Measurements from ENCODE around the gene IGSF23.
"Not testable (repeated sequence)": the region's sequence is repeated elsewhere in the genome, so short reads cannot be mapped to it uniquely, and the experiment has no call there.

The IGSF23 gene

DNA sequence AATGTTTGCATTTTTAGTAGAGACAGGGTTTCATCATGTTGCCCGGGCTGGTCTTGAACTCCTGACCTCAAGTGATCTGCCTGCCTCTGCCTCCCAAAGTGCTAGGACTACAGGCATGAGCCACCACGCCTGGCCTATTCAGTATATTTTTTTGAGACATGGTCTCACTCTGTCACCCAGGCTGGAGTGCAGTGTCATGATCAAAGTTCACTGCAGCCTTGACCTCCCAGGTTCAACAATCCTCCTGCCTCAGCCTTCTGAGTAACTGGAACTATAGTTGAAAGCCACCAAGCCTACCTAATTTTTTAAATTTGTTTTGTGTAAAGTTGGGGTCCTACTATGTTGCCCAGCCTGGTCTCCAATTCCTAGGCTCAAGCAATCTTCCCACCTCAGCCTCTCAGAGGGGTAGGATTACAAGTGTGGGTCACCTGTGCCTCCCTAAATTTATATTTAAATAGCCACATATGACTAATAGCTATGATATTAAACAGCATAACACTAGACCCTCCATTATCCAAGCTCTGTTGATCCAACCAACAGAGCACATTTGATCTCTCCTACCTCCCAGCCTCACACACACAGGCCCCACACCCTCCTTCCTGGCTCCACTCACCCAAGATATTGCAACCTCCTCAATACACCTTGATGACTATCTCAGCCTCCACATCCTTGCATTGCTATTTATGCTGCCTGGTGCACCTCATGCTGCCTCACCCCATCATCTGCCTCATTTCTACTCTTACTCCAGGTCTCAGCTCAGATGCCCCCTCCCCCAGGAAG lies 55.8 kb downstream of the IGSF23 start:
- no peak for DNase-seq

DNA sequence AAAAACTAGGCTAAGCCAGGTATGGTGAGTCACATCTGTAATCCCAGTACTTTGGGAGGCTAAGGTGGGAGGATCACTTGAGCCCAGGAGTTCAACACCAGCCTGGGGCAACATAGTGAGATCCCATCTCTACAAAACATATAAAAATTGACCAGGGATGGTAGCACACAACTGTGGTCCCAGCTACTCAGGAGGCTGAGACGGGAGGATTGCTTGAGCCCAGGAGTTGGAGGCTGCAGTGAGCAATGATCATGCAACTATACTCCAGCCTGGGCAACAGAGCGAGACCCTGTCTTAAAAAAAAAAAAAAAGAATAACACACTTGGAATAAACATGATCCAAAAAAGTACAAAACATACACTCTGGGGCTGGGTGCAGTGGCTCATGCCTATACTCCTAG lies 56.7 kb downstream of the IGSF23 start:
- not testable (repeated sequence) for DNase-seq

DNA sequence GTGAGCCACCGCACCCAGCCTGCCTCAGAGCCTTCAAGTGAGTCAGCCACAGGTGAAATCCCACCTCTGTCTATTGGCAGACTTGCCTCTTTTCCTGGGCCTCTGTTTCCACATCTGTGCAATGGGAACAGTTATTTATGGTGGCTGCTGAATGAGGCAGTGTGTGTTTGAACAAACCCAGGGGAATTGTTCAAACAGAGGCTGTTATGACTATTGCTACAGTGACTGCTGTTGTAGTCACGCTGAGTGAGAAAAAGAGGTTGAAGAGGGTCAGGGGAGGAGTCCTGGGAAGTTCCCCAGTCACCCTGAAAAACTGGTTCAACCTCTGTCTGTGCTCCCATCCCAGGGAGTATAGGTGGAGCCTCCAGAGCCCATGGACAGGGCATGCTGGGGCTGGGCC lies 58.0 kb downstream of the IGSF23 start, which contains the start of gene CEACAM19:
Gene CEACAM19 (plus strand): TSS at position 83 of the 400 bp plus-strand sequence. CDS start 450 bp downstream, outside the sequence.
- no peak for DNase-seq

DNA sequence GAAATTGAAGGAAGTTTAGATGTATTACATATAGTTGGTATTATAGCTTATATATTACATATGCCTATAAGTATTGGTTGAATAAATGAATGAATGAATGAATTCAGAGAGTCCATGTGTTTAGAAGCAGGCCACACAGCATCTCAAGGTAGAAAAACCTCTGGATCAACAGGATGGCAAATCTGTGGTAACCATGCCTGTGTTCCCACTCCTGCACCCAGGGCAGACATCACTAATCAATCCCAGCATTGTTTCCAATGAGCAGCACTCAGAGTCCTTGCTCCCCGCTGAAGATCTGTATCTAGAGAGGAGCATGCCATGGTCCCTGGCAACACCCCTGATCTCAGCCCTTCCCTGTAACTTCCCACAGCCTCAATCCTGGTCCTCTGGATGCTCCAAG lies 58.9 kb downstream of the IGSF23 start:
- DNase-seq = no peak

DNA sequence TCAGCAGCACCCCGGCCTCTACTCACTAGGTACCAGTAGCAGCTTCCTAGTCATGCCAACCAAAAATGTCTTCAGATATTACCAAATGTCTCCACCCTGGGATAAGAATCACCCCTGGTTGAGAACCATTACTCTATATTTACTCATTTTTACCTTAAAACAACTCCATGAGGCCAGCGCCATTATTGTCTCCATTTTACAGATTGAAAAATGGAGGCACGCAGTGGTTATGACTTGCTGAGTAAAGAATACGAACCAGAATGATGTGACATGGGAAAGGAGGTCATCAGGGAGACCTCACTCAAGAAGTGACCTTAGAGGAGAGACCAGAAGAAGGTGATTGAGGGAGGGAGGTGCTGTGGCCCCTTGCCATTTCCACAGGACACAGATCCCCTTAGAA lies 60.1 kb downstream of the IGSF23 start:
- DNase-seq = no peak

DNA sequence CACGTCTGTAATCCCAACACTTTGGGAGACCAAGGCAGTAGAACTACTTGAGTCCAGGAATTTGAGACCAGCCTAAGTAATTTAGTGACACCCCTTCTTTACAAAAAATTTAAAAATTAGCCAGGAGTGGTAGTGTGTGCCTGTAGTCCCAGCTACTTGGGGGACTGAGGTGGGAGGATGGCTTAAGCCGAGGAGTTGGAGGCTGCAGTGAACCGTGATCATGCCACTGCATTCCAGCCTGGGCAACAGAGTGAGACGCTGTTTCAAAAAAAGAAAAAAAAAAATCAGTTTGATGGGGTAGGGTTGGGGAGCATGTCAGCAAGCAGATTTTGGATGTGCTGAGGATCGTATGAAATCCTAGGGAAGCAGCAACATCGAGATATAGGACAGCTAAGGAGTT lies 62.2 kb downstream of the IGSF23 start:
- no peak for DNase-seq

DNA sequence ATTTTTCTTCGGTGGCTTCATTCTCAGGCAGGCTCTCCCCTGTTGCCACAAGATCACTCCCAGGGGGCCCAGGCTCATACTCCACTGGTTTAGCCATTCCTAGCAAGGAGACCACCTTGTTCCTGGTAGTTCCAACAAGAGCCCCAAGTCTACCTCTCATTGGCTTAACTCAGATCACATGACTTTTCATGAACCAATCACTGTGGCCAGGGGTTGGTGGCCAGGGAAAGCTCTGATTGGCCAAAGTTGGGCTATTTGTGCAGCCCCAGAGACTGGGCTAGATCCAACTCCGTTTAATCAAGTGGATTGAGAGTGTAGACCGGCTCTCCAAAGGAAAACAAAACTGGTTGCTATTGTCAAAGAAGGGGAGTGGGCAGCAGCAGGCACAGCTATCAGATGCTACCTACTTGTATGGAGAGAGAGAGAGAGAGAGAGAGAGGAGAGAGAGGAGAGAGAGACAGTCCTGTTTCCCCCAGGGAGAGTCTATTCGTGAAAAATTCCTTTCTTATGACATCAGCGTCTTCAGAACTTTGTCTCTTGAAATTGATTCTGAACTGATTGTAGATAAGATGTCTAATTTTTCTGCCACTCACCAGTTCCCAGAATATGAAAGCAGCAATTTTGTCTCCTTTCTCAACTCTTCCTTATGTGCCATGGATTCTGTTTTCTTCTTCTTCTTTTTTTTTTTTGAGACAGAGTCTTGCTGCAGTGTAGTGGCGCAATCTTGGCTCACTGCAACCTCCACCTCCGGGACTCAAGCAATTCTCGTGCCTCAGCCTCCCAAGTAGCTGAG lies 63.9 kb downstream of the IGSF23 start:
- peak; percentile 50 to 53 for DNase-seq

DNA sequence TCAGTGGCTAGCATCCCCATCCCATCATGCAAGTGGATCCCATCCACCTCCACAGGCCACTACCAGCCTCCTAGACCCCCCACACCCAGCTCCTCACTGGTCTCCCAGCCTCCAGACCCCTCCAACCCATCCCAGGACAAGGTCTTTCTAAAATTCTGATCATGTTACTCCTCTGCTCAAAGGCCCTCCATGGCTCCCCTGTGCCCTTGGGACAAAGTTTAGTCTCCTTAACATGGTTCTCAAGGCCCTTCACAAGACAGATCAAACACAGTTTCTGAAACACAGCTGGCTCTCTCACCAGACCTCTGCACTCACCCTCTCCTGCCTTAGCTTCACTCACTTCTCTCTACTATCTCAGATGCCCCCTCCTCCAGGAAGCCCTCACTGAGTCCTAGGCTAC lies 67.2 kb downstream of the IGSF23 start:
- no peak for DNase-seq

DNA sequence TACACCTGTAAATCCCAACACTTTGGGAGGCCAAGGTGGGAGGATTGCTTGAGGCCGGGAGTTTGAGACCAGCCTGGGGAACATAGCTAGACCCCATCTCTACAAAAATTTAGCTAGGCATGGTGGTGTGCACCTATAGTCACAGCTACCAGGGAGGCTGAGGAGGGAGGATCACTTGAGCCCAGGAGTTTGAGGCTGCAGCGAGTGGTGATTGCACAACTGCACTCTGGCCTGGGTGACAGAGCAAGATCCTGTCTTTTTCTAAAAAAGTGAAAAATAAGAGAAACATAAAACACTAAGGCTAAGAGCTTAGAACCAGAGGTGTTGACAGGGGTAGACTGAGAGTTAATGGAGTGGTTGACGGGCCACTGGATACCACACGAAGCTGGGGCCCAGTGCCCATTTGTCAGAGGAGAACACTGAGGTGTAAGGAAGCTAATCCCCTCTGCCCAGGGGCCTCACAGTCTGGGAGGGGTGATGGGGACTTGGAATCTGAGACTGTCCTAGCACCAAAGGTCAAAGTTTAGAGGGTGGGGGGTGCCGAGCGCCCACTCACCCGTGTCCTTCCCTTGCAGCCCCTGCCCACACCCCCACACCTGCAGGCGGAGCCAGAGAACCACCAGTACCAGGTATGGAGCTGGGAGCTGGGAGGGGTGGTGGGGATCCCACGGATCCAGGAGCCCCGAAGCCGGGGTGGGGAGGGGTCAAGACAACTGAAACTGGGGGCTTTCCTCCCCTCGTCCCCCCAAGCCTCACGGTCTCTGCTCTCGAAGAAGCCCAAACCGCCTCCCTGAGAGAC lies 68.8 kb downstream of the IGSF23 start:
- DNase-seq = no peak

DNA sequence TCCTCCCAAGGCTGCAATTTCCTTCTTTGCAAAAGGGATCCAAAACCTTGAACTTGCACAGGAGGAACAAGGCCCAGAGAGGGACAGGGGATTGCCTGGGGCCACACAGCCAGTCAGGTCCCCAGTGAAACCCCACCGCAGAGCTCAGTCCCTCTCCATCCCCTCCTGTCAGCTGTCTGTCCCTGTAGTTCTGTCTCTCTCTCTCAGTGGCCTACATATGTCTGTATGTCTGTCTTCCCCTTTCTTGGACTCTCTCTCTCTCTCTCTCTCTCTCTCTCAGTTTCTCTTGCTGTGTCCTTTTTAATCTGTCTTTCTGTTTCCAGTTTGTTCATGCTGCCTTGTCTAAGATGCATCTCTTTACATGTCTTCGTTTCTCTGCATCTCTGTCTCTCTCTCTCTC lies 69.4 kb downstream of the IGSF23 start:
- peak in 1 of 2 donors; percentile 13 for DNase-seq

DNA sequence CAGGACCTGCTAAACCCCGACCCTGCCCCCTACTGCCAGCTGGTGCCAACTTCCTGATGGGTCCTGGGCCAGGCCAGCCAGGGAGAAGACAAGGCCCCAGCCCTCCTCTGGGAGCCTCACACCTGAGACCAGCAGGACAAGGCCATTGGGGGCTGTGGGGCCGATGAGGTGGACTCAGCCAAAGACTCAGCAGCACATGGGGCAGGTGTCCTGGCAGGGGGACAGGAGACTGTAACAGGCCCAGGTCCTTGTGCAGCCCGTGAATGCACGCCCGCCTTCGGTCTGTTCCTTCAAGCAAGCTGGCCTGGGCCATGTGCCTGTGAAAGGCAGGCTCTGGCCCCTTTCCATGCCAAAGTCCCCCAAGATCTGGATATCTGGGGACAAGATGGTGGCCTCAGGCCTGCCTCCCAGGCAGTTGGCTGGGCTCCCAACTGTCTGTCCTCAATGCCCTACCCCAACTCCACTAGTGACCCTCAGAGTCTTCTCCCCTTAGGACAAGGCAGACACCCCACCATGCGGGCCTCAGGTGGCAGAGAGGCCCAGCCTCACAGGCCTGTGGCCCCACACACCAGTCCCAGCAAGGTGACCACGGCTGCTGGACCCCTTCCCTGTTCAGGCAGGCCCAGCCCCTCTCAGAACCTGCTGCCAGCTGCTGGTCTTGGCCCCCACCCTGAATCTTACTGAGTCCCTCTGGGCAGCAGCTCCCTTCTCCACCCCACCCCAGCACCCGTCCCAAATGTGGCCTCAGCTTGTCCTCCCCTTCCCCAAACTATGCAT lies 70.3 kb downstream of the IGSF23 start:
- no peak for DNase-seq

DNA sequence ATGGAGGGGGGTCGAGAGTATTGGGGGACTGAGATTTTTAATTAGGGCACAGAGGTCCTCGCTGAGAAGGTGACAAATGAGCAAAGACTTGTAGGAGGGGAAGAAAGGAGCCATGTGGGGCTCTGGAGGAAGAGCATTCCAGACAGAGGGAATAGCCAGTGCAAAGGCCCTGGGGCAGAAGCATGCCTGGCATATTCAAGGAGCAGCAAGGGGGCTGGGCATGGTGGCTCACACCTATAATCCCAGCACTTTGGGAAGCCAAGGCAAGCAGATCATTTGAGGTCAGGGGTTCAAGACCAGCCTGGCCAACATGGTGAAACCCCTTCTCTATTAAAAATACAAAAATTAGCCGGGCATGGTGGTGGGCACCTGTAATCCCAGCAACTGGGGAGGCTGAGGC lies 71.0 kb downstream of the IGSF23 start:
- DNase-seq = not testable (repeated sequence)

DNA sequence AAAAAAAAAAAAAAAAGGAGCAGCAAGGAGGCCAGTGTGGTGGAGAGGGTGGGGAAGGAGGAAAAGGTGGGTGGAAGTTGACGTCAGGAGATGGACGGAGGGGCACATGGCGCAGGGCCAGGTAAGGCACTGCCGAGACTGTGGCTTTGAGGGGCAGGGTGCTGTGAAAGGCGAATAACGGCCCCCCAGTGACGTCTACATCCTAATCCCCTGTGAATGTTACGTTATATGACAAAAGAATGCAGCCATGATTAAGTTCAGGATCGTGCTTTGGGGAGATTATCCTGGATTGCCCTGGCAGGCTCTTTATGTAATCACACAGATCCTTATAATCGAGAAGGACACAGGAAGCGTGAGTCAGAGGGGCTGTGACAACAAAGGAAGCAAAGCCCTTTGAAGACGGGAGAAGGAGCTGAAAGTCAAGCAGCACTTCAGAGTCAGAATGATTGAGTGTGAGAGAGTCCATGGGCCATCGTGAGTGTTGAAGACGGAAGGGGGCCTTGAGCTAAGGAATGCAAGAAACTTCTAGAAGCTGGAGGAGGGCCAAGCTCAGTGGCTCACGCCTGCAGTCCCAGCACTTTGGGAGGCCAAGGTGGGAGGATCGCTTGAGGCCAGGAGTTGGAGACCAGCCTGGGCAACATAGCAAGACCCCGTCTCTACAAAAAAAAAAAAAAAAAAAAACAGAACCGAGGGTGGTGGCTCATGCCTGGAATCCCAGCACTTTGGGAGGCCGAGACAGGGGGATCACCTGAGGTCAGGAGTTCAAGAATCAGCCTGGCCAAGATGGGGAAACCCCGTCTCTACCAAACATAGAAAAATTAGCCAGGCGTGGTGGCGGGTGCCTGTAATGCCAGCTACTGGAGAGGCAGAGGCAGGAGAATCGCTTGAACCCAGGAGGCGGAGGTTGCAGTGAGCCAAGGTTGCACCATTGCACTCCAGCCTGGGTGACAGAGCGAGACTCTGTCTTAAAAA lies 71.8 kb downstream of the IGSF23 start:
- DNase-seq = peak; percentile 57 to 72

DNA sequence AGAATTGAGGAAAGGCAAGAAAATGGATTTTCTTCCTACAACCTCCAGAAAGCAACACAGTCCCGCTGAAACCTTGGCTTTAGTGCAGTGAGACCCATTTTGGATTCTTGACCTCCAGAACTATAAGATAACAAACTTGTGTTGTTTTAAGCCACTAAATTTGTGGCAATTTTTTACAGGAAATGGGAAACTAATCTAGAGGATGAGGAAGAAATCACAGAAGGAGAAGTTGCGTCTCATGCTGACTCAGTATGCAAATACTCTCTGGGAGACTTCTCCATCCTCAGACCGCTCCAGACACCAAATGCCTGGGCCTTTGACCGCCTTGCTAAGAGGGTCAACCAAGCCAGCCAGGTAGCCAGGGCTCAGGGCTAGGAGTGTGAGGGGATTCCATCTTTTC lies 72.5 kb downstream of the IGSF23 start:
- DNase-seq = peak; percentile 80 to 83

Measured in inflammatory macrophage (primary cell).